Measurements from ENCODE around the gene LYVE1. TPM values are rescaled to one million over a fixed set of nuclear protein-coding genes. Genes with fewer than 3 reads are reported as not detected.

The LYVE1 gene
- total RNA-seq, 1 donor from 2014 or later, result 108 TPM

DNA sequence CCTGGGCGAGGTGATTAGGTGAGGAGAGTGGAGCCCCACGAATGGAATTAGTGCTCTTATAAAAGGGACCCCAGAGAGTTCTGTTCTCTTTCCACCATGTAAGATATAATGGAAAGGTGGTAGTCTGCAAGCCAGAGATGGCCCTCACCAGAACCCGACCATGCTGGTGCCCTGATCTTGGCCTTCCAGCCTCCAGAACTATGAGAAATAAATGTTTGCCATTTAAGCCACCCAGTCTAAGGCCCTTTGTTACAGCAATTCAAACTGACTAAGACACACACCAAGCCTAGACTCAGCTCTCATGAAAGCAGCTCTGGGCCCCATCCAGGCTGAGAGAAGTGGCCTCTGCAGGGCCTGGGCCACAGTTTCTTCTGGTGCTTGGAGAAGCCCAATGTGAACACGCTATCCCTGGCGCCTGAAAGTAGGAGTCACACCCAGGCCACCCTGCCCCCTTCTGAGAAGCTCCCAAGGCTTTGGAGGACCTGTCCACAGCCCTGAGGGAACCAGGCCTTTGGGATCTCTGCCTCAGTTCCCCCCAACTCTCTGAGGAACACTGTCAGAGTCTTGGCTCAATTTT, 35.3 kb upstream of the LYVE1 start:
- peak overlapping the region; percentile 56 for H3K27ac ChIP-seq
- no peaks in the 10 kb centered on the region for H3K9me3 ChIP-seq
- intact Hi-C loops (cut with DNase I), result no loop called here
- no peaks in the 10 kb centered on the region for H3K27me3 ChIP-seq
- H3K36me3 ChIP-seq, result no peaks in the 10 kb centered on the region
- H3K4me3 ChIP-seq, result no peak overlapping the region
- H3K4me1 ChIP-seq, result peaks cover 50% of the 10 kb centered on the region
- no peak for ATAC-seq
- TF ChIP-seq, protein P1, sequence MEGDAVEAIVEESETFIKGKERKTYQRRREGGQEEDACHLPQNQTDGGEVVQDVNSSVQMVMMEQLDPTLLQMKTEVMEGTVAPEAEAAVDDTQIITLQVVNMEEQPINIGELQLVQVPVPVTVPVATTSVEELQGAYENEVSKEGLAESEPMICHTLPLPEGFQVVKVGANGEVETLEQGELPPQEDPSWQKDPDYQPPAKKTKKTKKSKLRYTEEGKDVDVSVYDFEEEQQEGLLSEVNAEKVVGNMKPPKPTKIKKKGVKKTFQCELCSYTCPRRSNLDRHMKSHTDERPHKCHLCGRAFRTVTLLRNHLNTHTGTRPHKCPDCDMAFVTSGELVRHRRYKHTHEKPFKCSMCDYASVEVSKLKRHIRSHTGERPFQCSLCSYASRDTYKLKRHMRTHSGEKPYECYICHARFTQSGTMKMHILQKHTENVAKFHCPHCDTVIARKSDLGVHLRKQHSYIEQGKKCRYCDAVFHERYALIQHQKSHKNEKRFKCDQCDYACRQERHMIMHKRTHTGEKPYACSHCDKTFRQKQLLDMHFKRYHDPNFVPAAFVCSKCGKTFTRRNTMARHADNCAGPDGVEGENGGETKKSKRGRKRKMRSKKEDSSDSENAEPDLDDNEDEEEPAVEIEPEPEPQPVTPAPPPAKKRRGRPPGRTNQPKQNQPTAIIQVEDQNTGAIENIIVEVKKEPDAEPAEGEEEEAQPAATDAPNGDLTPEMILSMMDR (IDR thresholded peaks at IDR 0.05), result no peak
- DNase-seq, result no peak

DNA sequence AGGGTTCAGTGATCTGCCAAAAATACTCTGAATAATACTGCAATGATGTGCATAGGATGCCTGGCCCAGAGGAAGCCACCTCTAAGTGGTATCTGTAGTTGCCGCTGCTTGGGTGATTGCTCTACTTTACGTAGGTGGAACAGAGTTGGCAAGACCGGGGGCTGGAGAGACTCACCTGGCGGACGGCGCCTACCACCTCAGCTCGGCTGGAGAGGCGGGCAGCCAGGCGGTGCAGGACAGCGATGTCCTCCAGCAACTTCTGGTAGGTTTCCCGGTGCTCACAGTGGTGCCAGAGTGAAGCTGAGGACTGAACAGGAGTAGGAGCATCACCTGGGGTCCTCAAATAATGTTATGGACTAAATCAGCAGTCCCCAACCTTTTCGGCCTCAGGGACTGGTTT, 34.5 kb upstream of the LYVE1 start:
- no peaks in the 10 kb centered on the region for H3K36me3 ChIP-seq
- intact Hi-C loops (cut with DNase I), result no loop called here
- no peak overlapping the region for H3K27ac ChIP-seq
- H3K27me3 ChIP-seq, result no peaks in the 10 kb centered on the region
- H3K9me3 ChIP-seq, result no peaks in the 10 kb centered on the region
- DNase-seq (no peak), ATAC-seq (no peak)
- TF ChIP-seq, protein P1 (IDR thresholded peaks at IDR 0.05), result no peak
- no peak overlapping the region for H3K4me3 ChIP-seq
- peaks cover 52% of the 10 kb centered on the region for H3K4me1 ChIP-seq

DNA sequence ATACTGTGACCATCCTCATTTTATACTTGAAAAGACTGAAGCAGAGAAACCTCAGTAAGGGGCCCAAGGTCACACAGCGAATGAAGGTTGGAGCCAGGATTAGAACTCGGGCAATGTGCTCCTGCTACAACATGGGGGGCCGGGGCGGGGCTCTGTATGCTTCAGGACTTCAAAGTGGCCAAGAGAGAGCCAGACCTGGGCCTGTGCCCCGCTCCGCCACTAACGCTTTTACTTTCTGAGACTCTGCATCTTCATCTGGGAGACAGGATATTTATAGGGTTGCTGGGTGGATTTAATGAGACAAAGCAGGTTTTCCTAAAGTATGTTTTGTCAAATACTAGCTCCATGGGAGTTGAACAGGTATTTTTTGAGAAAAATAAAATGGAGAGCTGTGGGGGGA, 33.9 kb upstream of the LYVE1 start:
- no peak for DNase-seq
- TF ChIP-seq, protein P1 (IDR thresholded peaks at IDR 0.05), result no peak
- Histone ChIP-seq H3K4me1 (peaks cover 47% of the 10 kb centered on the region), H3K9me3 (no peaks in the 10 kb centered on the region), H3K36me3 (no peaks in the 10 kb centered on the region), H3K27ac (no peak overlapping the region), H3K4me3 (no peak overlapping the region), H3K27me3 (no peaks in the 10 kb centered on the region)
- intact Hi-C loops (cut with DNase I), result no loop called here
- no peak for ATAC-seq

DNA sequence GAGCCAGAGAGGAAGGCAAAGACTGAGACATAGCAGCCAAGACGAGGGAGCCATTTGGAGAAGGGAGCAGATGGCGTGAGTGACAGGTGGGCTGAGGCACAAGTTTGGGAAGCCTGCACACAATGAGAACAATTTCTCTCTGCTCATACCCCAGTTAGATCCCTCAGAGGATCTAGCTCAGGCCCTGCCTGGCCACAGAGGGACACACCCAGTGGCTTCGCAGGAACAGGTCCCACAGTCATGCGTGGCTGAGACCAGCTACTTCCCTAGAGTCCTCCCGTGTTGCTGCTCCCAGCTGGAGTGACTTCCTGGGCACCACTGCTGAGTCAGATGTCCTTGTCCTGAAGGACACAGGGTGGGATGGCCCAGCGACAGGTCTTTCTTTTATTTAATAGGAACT, 33.4 kb upstream of the LYVE1 start:
- peak; percentile 53 for ATAC-seq
- H3K27ac ChIP-seq, result no peak overlapping the region

DNA sequence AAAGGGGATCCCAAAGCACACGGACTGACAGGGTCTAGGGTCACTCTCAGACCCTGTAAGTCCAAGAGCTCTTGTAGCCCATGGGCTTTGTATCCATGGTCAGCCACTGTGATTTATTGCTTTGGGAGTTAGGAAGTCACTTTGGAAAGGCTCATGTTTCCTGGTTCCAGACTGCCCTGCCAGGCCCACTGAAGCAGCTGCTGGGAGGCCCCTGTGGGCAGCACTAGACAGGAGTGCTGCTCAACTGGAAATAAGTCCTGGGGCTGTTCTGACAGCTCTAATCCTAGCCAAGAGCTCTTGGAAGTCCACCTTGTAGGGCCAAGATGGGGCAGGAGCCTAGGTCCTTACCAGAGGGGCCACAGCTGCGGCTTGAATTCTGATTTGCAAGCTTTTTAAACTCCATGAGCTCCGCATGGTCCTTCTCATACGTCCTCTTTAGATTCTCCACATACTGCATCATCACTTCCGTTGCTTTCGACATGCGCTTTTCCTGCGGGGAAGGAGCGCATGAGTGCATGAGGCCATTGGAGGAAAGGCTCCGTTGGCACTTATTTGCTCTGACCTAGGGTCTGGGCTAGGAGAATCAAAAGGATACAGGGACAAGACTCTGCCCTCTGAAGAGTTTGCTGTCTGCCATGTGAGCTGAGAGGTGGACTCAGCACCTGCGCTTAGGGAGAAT, 32.2 kb upstream of the LYVE1 start:
- ATAC-seq (no peak), DNase-seq (no peak)
- H3K4me1 ChIP-seq, result peaks cover 31% of the 10 kb centered on the region
- no peak overlapping the region for H3K4me3 ChIP-seq
- intact Hi-C loops (cut with DNase I), result no loop called here
- H3K36me3 ChIP-seq, result no peaks in the 10 kb centered on the region
- TF ChIP-seq, protein P1 (IDR thresholded peaks at IDR 0.05), result no peak
- no peaks in the 10 kb centered on the region for H3K27me3 ChIP-seq
- no peaks in the 10 kb centered on the region for H3K9me3 ChIP-seq
- no peak overlapping the region for H3K27ac ChIP-seq

More for the DNA sequence above, 33.4 kb upstream of the LYVE1 start:
- Histone ChIP-seq H3K4me1 (peaks cover 42% of the 10 kb centered on the region), H3K36me3 (no peaks in the 10 kb centered on the region), H3K27me3 (no peaks in the 10 kb centered on the region), H3K9me3 (no peaks in the 10 kb centered on the region), H3K4me3 (no peak overlapping the region)
- intact Hi-C loops (cut with DNase I), result no loop called here
- no peak for DNase-seq
- TF ChIP-seq, protein P1 (IDR thresholded peaks at IDR 0.05), result no peak
